Measurements from ENCODE around the gene TMEM54.

The TMEM54 gene

GRCh38 chr1:32900956-32901822 lies at the start of gene TMEM54:
Gene TMEM54 (minus strand): TSS chr1:32901389. CDS start chr1:32901238, 151 bp downstream.
- peak in 8 of 56 donors; percentile 20 to 69 (median 37) for DNase-seq

- no peak for DNase-seq
Measured at GRCh38 chr1:32949519-32949918, 48.3 kb upstream of the TMEM54 start.

- DNase-seq = no peak
Measured at GRCh38 chr1:32948905-32949304, 47.7 kb upstream of the TMEM54 start.

GRCh38 chr1:32948390-32948722 lies 47.2 kb upstream of the TMEM54 start:
- no peak for DNase-seq

GRCh38 chr1:32947669-32948389 lies 46.6 kb upstream of the TMEM54 start:
- peak in 3 of 56 donors; percentile 9 to 36 (median 15) for DNase-seq

- no peak for DNase-seq
Measured at GRCh38 chr1:32946413-32946812, 45.2 kb upstream of the TMEM54 start.

- no peak for DNase-seq
Measured at GRCh38 chr1:32944180-32944579, 43.0 kb upstream of the TMEM54 start.

- DNase-seq = peak in 2 of 56 donors; percentile 8 to 14
Measured at GRCh38 chr1:32939655-32940371, 38.6 kb upstream of the TMEM54 start.

GRCh38 chr1:32937061-32937460 lies 35.9 kb upstream of the TMEM54 start:
- no peak for DNase-seq

GRCh38 chr1:32934535-32934934 lies 33.3 kb upstream of the TMEM54 start:
- no peak for DNase-seq

GRCh38 chr1:32933742-32934322 lies 32.6 kb upstream of the TMEM54 start:
- DNase-seq = no peak

- no peak for DNase-seq
Measured at GRCh38 chr1:32931760-32932159, 30.6 kb upstream of the TMEM54 start.

GRCh38 chr1:32929366-32929765 lies 28.2 kb upstream of the TMEM54 start:
- DNase-seq = no peak

GRCh38 chr1:32928715-32929114 lies 27.5 kb upstream of the TMEM54 start:
- DNase-seq = no peak

GRCh38 chr1:32928285-32928684 lies 27.1 kb upstream of the TMEM54 start:
- DNase-seq = no peak

- no peak for DNase-seq
Measured at GRCh38 chr1:32927441-32927840, 26.3 kb upstream of the TMEM54 start.

- no peak for DNase-seq
Measured at GRCh38 chr1:32926562-32926961, 25.4 kb upstream of the TMEM54 start.

- no peak for DNase-seq
Measured at GRCh38 chr1:32925403-32926162, 24.4 kb upstream of the TMEM54 start.

GRCh38 chr1:32924881-32925344 lies 23.7 kb upstream of the TMEM54 start:
- DNase-seq = peak in 2 of 56 donors; percentile 7 to 24

GRCh38 chr1:32920833-32921232 lies 19.6 kb upstream of the TMEM54 start:
- peak in 2 of 56 donors; percentile 18 to 23 for DNase-seq
